PC-9 (cell line): ENCODE data around the gene DSC1. TPM values are rescaled to one million over a fixed set of nuclear protein-coding genes. Genes with fewer than 3 reads are reported as not detected.

Experiments used
- BruUV-seq: library from RNA; stranded (reverse); fragments of 400-500 nt; replicated peaks from 2 replicates; lab custom pipeline; 2021; lab: Mats Ljungman, UMichigan
- CTCF ChIA-PET: fragments of 300-600 bp; sonication (Branson Sonifier 250); formaldehyde crosslinking; loops from one replicate; lab custom pipeline; 2022; ENCODE audit warnings: antibody characterized with exemption; lab: Charles Lee
- POLR2A ChIA-PET: fragments of 300-600 bp; sonication (Branson Sonifier 250); formaldehyde crosslinking; loops from one replicate; lab custom pipeline; 2022; ENCODE audit warnings: antibody characterized with exemption; ENCODE audit not compliant: unreplicated experiment; lab: Charles Lee
- DNase-seq, 2 experiments: peaks; one replicate each; pipeline versions ENCODE4 v3.0.0 to v3.0.0-alpha.2; 2015 to 2022; ENCODE audit warnings: mixed read lengths in 1 of 2
- H2AFZ ChIP-seq: fragments of 200-600 bp; sonication (generic); 2 replicates; pipeline ENCODE4 v1.8.1; 2017; ENCODE audit warnings: antibody characterized with exemption
- H3F3A ChIP-seq: fragments of 200-600 bp; sonication (generic); 2 replicates; pipeline ENCODE4 v1.8.1; 2017; ENCODE audit warnings: antibody characterized with exemption, mild to moderate bottlenecking, low read depth; ENCODE audit not compliant: insufficient read depth
- H3K27ac ChIP-seq: fragments of 200-600 bp; sonication (generic); 2 replicates; pipeline ENCODE4 v1.6.1; 2016; ENCODE audit warnings: mixed run types
- H3K27me3 ChIP-seq: fragments of 200-600 bp; sonication (generic); 2 replicates; pipeline ENCODE4 v1.6.1; 2016; ENCODE audit warnings: low read depth, mixed run types; ENCODE audit not compliant: insufficient read depth
- H3K36me3 ChIP-seq: fragments of 200-600 bp; sonication (generic); 2 replicates; pipeline ENCODE4 v1.6.1; 2016; ENCODE audit warnings: low read depth, mixed run types
- H3K4me1 ChIP-seq: fragments of 200-600 bp; sonication (generic); replicated peaks from 2 replicates; pipeline ENCODE4 v1.6.1; 2016; ENCODE audit warnings: mixed run types; ENCODE audit not compliant: insufficient read depth
- H3K4me2 ChIP-seq: fragments of 200-600 bp; sonication (generic); 2 replicates; pipeline ENCODE4 v1.6.1; 2017; ENCODE audit warnings: mixed run types
- H3K4me3 ChIP-seq: fragments of 200-600 bp; sonication (generic); 2 replicates; pipeline ENCODE4 v1.6.1; 2016; ENCODE audit warnings: mixed run types
- H3K79me2 ChIP-seq: fragments of 200-600 bp; sonication (generic); 2 replicates; pipeline ENCODE4 v1.6.1; 2017; ENCODE audit warnings: low read depth, mixed run types
- H3K9me2 ChIP-seq: fragments of 200-600 bp; sonication (generic); 2 replicates; pipeline ENCODE4 v1.8.1; 2017; ENCODE audit warnings: mild to moderate bottlenecking; ENCODE audit not compliant: insufficient read depth
- H3K9me3 ChIP-seq: fragments of 200-600 bp; sonication (generic); 2 replicates; pipeline ENCODE4 v1.8.1; 2016; ENCODE audit warnings: low read depth; ENCODE audit not compliant: insufficient read depth
- H4K20me1 ChIP-seq: fragments of 200-600 bp; sonication (generic); 2 replicates; pipeline ENCODE4 v1.8.1; 2017; ENCODE audit not compliant: insufficient read depth
- EZH2 ChIP-seq: fragments of 200-600 bp; sonication (generic); IDR thresholded peaks from 2 replicates; pipeline ENCODE4 v1.8.0; 2017; ENCODE audit warnings: antibody characterized with exemption, low read depth
- intact Hi-C: fragments of 100-400 bp; cut with micrococcal nuclease; formaldehyde crosslinking; loops from one replicate; pipeline ENCODE4 v1.10.0; 2022; ENCODE audit not compliant: unreplicated experiment
- total RNA-seq: library from RNA; stranded (reverse); gene quantifications from 2 replicates; pipeline ENCODE4 v1.2.3, GENCODE V29; 2021
- TF ChIP-seq, protein P1 (sequence below): fragments of 200-600 bp; sonication (generic); conservative IDR thresholded peaks from 2 replicates; pipeline ENCODE4 v1.6.1; 2017; ENCODE audit warnings: mixed run types, antibody characterized with exemption, mild to moderate bottlenecking, moderate library complexity

The DSC1 gene
- total RNA-seq, 1 experiment from 2014 or later: 0.09 TPM

GRCh38 chr18:31120594-31120993 is 42.1 kb downstream of the DSC1 start:
- H4K20me1 ChIP-seq: no peaks in the 10 kb centered on the region
- BruUV-seq: no TSS peak
- no peaks in the 10 kb centered on the region for H3K27me3 ChIP-seq
- no peak overlapping the region for H2AFZ ChIP-seq
- no peaks in the 10 kb centered on the region for H3K9me3 ChIP-seq
- H3K4me1 ChIP-seq: no peaks in the 10 kb centered on the region
- no peak overlapping the region for H3K4me2 ChIP-seq
- no peak for DNase-seq
- no peaks in the 10 kb centered on the region for H3K36me3 ChIP-seq
- no peaks in the 10 kb centered on the region for H3K79me2 ChIP-seq
- H3K27ac ChIP-seq: no peak overlapping the region
- no peak overlapping the region for H3K4me3 ChIP-seq
- no peaks in the 10 kb centered on the region for H3K9me2 ChIP-seq
- TF ChIP-seq EZH2: no peak
- TF ChIP-seq, protein P1, sequence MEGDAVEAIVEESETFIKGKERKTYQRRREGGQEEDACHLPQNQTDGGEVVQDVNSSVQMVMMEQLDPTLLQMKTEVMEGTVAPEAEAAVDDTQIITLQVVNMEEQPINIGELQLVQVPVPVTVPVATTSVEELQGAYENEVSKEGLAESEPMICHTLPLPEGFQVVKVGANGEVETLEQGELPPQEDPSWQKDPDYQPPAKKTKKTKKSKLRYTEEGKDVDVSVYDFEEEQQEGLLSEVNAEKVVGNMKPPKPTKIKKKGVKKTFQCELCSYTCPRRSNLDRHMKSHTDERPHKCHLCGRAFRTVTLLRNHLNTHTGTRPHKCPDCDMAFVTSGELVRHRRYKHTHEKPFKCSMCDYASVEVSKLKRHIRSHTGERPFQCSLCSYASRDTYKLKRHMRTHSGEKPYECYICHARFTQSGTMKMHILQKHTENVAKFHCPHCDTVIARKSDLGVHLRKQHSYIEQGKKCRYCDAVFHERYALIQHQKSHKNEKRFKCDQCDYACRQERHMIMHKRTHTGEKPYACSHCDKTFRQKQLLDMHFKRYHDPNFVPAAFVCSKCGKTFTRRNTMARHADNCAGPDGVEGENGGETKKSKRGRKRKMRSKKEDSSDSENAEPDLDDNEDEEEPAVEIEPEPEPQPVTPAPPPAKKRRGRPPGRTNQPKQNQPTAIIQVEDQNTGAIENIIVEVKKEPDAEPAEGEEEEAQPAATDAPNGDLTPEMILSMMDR: no peak
- CTCF ChIA-PET: no interaction called here
- H3F3A ChIP-seq: no peaks in the 10 kb centered on the region
- POLR2A ChIA-PET: interaction anchor here (0.7 kb wide), 1 partner anchor 124 kb away, joined by 12 read pairs; no protein-coding TSS in a partner anchor
- intact Hi-C loops: no loop called here

DNA sequence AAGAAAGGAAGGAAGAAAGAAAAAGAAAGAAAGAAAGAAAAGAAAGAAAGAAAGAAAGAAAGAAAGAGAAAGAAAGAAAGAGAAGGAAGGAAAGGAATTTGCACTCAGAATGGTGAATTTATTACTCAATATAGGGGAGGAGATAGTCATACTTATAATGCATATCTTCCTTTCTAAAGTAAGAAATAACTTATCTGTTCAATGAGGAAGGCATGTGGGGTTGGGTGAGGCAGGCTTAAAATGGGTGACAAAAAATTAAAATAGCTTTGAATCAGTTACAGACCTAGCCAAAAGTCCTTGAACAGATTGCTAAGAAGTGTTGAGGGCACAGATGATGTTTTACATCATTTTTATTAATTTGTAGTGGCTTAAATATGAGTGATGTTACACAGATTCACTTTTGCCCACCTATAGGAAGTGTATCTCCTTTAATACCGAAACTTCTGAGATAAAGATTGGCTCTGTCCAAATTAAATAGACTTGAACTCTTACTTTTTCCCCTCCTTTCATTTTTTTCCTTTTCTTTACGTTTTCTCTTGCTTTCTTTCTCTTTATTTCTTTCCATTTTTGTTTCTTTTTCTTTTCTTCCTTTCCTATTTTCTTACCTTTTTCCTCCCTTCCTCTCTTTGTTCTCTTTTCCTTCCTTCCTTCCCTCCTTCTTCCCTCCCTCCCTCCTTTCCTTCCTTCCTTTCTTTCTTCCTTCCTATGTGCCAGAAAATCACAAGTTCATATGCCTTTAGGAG is 45.6 kb downstream of the DSC1 start:
- Histone ChIP-seq H3F3A (no peaks in the 10 kb centered on the region), H4K20me1 (no peaks in the 10 kb centered on the region), H3K4me2 (no peak overlapping the region), H2AFZ (no peak overlapping the region), H3K4me3 (no peak overlapping the region), H3K9me2 (no peaks in the 10 kb centered on the region), H3K9me3 (no peaks in the 10 kb centered on the region), H3K27me3 (no peaks in the 10 kb centered on the region), H3K36me3 (no peaks in the 10 kb centered on the region), H3K79me2 (no peaks in the 10 kb centered on the region), H3K27ac (no peak overlapping the region), H3K4me1 (no peaks in the 10 kb centered on the region)
- intact Hi-C loops: no loop called here
- no peak for DNase-seq
- ChIA-PET POLR2A (no interaction called here), CTCF (no interaction called here)
- TF ChIP-seq, protein P1: no peak
- no peak for TF ChIP-seq EZH2
- no TSS peak for BruUV-seq

- intact Hi-C loops: no loop called here
- no TSS peak for BruUV-seq
- Histone ChIP-seq H3K27ac (no peak overlapping the region), H2AFZ (no peak overlapping the region), H3K4me3 (no peak overlapping the region), H4K20me1 (no peaks in the 10 kb centered on the region), H3F3A (no peaks in the 10 kb centered on the region), H3K79me2 (no peaks in the 10 kb centered on the region), H3K27me3 (no peaks in the 10 kb centered on the region), H3K36me3 (no peaks in the 10 kb centered on the region), H3K4me1 (no peaks in the 10 kb centered on the region), H3K4me2 (no peak overlapping the region), H3K9me2 (no peaks in the 10 kb centered on the region), H3K9me3 (no peaks in the 10 kb centered on the region)
- TF ChIP-seq, protein P1: no peak
- no peak for TF ChIP-seq EZH2
- DNase-seq: no peak
- CTCF ChIA-PET: no interaction called here
- POLR2A ChIA-PET: no interaction called here
Measured at GRCh38 chr18:31112804-31113203, 49.9 kb downstream of the DSC1 start.
